NCI-H1092 (cell line): Measurements from ENCODE around the gene CDH4.

Experiments
- DNase-seq: peaks from one replicate; lab custom pipeline; 2025; lab: John Stamatoyannopoulos, UW

The CDH4 gene

DNA sequence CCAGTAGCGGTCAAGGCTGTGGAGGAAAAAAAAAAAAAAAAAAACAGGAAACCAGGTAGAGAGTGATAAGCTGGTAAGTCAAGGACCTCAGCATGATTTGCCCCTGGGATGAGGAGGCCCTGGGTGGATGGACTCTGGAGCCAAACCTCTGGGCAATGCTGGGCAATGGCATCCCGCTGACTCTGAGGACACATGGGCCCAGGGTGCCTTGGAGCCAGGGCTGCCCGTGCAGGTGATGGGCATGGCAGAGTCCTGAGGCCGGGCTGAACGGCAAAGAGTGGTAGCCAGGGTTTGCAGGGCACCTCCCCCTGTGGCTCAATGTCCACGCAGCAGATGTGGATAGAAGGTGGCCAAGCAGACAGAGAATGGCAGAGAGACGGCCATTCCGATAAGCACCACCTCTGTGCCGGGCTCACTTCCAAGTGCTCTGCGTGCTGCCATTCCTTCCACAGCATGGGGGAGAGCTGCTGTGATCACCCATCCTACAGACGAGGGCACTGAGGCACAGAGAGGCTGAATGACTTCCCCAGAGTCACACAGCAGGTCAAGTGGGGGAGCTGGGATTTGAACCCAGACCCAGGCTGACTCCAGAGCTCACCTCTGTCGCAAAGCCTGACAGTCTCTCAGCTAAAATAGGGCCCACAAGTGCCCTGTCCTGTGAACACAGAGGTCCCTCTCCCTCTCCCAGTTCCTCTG lies 353.9 kb downstream of the CDH4 start:
- DNase-seq, result no peak

DNA sequence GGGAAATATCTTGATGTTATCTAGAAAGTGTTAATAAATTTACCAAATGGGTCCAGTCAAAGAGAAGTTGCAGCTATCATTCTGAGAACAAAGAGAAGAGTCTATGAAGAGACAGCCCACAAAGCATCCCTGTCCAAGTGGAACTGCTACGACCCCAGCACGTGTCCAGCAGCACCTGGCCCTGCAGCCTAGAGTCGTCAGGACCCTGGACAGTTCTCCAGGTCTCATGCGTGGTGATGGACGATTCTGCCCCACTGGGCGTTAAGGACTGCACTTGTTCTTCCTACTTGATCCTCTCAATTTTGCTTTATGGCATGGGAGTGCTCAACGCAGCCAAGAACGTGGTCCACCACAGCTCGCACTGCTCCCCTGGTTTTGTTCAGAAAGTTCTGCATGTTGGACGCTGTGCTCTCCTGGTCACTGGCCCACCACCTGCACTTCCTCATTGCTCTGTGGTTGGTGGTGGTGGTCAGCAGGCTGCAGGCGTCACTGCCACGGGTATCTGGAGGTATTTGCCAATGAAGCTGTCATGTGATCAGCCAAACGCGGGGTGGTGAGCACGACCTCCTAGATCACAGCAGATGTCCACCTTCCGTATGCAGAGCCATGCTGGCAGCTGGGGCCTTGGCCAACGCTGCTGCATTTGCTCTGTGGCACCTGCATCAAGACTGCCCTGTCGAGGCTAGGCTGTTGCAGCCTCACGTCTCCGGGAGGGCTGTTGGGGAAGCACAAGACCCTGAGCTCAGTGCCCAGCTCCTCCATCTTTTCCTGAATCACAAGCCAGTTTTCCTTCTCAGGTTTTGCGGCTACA lies 356.4 kb downstream of the CDH4 start:
- DNase-seq, result no peak

DNA sequence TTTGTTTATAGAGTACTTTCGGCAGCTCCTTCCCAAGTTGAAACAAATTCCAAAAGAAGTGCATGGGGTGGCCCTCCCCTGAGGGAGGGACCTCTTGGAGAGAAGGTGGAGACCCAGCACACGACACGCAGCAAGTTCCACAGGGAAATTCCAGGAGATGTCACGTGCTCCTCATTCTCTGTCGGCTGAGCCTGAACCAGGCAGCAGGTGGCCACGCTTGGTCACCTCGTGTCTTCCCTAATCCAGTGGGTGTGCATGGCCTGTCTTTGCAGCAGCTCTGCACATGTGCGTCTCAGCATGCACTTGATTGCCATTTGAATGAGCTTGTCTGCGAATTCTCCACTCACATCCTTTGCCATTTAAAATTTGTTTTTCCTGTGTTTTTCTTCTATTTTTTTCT lies 357.4 kb downstream of the CDH4 start:
- no peak for DNase-seq

DNA sequence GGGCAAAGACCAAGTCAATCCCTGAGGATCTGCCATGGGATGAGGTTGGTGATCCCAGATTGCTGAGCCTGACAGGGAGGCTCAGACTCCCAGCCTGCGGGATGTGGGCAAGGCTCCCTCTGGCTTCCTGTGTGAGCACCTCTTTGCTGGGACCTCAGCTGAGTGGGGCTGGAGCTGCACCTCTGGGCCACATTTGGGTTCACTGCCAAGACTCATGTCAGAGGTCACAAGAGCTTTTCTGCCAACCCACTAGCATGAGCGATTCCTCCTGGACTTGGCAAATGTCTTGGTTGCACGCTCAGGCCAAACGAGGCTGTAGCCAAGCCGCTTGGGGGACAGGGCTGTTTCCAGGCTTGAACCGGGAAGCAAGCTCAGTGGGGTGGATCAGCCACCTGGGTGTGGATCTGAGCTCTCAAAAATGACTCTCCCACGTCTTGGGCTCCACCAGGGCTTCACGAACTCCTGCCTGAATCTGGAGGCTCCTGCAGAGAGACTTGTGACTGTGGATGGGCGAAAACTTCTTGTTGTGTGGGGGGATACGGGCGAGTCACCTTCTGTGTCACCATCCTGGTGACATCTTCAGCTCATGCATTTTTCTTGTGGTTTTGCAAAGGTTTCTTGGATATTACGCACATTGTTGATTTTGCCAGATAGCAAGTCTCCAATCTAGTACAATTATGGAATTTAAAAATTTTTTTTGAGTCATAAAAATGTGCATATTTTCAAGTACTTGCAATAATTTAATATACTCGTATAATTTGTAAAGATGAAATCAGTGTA lies 359.5 kb downstream of the CDH4 start:
- no peak for DNase-seq

DNA sequence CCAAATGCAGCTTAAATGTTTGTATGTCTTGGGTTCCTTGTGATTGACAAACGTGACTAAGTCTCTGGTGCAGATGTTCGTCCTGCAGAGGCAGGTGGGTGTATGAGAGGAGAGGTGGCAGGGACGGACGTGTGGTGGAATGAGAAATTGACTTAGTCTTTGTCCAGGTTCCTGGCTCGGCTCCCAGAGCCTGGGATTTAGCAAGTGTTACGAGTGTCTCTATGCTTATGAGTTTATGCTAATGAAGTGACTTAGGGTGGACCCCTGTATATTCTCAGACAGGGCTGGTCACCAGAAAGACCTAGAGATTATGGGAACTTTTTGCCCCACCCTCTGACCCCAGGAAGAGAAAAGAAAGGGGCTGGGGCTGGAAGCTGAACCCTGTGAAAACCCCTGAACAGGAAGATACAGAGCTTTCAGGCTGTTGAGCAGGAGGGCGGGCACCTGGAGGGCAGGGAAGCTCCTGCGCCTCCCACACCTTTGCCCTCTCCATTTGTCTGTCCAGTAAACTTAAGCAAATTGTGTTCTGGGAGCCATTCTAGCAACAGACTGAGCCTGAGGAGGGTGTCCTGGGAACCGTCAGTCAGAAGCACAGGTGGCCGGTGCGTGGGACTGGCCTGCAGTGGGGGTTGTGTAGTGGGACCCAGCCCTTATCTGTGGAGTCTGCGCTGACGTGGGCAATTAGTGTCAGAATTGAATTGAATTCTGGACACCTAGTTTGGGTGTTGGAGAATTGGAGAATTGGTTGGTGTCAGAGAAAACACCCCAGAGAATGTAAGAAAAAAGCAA lies 362.1 kb downstream of the CDH4 start:
- no peak for DNase-seq

DNA sequence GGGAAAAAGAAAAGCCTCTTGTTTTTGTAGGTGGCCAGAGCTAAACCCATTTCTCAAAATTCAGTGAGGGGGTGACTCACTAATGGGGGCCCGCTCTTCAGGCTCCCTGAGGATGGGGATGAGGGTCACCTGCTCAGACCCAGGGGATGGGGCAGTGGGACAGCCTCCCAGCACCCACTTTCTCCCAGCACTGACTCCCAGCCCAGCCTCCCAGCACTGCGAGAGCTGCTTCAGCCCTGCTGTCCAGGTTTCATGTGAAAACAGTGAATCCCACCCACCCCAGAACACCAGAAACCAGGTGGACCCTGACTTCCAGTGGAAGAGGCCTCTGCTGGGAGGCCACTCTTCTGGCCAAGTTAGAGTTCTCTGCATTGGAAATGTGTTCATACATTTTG lies 362.6 kb downstream of the CDH4 start:
- DNase-seq, result no peak

DNA sequence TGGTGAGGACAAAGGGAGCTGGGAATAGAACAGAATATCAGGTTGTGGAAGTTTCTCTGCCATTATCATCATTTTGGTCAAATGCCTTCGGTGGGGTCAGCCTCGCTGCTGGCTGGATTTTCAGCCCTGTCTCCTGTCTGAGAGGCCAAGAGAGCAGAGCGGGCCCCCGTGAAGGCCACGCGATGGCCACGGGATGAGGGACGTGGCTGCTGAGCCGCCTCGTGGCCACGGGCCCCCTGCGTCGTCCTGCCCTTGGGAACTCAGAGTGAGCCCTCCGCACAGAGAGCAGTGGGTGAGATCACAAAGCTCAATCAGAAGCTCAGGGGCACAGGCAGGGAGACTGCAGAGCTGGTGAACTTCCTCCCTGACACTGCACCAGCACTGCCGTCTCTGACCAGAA lies 363.7 kb downstream of the CDH4 start:
- DNase-seq, result no peak

DNA sequence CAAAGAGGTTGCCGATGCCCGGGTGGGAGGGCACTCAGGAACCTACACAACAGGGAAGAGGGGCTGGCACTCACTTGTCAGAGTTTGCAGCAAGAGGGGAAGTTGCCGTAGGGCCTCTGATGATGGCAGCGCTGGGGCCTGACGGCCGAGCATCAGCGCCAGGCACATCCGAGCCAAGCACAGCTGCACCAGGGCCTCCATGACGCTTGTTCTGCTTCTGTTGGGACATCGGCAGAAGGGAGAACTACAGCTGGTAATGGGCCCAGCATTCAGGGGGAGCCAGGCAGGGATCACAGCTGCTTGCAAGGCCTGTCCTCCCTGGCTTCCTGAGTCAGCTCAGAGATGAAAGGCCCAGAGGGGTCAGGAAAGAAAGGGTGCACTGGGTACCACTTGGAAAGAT lies 367.7 kb downstream of the CDH4 start:
- DNase-seq, result no peak

DNA sequence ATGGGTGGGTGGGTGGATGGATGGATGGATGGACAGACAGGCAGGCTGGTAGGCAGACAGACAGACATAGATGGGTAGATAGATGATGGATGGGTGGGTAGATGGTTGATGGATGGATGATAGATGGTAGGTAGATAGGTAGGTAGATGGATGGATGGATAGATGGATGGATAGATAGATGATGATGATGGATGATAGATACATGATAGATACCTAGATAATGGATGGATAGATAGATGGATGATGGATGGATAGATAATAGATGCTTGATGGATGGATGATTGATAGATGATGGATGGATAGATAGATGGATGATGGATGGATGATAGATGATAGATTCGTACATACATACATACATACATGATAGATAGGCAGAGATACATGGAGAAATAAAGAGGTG lies 368.1 kb downstream of the CDH4 start:
- DNase-seq, result no peak

DNA sequence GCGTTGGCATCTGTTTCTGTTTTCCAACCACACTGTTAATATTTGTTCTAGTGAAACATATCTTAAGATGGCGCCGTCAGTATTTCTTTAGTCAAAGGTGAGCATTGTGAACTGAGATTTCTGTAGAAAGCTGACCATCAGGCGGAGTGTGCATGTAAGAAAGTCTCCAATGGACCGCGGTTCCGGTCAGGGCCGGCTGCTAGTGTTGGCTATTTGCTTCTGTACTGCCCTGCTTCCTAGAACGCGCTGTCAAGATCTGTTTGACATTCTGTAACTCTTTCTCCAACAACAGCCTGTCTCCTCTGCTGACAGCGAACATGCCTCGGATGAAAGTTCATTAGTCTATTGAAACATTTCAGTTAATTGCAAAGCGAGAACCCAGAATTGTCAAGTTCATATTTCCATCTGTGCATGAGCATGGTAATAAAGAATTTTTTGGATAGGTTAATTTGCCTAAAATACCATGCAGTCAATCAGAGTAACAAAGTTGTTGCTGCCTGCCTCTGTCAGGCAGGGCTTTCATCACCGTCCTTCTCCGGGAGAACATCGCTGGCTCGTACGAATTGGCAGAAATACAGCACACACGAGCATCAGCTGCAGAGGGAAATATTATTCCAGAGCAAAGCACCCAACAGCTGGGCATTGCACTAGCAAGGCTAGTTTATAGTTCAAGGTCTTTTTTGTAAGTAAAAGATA lies 369.1 kb downstream of the CDH4 start:
- no peak for DNase-seq

DNA sequence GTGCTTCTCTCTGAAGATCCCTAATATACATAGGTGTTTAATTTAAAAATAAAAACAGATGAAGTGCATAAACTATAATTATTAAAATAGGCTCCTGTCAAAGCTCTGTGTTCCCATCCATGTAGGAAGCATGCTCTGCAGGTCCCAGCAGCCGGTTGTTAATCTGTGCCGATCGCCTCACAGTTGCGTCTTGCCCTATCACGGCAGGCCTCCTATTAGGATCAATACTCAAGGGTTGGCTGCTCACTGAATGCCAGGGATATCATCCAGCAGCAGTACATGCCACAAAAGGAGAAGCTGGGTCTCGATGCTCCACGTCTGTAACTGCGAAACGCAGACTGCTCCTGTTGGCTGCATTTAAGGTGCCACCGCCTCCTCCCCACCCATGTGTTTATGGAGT lies 369.8 kb downstream of the CDH4 start:
- no peak for DNase-seq

DNA sequence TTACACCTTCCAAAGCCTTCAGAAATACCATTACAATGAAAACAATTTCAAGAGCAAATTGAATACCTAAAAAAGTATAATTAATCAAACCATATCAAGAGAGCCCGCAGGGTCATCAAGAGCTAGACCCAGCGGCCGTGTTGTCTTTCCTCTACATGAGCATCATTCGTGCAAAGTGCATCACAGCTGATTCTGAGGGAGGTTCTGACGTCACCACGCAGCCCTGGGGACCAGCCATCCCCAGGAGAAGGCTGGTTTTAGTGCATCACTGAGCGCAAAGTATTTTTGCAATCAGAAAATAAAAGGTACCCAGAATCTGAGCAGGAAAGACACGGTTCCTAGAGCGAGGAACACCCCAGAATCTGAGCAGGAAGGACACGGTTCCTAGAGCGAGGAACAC lies 371.4 kb downstream of the CDH4 start:
- DNase-seq, result no peak

DNA sequence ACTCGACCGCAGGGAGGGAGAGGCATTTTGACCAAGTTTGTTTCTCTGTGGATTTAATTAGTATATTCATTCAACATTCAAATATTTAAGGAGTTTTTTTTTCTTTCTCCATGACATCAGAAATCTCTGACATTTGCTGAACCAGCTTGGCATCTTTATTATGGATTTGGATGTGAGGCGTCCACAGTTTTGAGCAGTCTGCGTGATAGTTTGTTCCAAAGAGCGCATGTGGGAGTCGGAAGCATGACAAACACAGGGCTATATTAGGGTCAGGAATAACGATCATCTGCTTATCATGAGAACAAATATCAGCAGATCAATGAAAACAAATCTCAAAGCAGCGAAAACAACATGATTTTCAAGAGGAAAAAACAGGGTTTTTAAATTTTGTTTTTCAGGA lies 373.2 kb downstream of the CDH4 start:
- no peak for DNase-seq

DNA sequence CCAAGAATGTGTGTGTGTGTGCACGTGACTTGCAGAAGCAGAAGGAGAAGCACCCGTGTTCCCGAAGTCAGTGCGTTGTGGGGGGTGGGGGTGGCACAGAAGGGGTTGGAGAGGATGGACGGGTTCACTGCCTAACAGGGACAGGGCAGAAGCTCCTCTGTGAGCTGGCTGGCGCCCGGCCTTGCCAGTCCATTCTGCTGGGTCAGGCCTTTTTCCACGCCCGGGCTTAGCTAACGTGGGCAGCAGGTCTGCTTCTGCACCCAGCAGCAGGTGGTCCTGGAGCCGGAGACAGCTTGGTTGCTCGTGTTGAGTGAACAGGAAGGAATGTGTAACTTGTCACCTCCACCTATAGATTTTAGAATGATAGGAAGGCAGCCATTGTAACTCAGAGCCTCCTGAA lies 374.4 kb downstream of the CDH4 start:
- DNase-seq, result no peak

DNA sequence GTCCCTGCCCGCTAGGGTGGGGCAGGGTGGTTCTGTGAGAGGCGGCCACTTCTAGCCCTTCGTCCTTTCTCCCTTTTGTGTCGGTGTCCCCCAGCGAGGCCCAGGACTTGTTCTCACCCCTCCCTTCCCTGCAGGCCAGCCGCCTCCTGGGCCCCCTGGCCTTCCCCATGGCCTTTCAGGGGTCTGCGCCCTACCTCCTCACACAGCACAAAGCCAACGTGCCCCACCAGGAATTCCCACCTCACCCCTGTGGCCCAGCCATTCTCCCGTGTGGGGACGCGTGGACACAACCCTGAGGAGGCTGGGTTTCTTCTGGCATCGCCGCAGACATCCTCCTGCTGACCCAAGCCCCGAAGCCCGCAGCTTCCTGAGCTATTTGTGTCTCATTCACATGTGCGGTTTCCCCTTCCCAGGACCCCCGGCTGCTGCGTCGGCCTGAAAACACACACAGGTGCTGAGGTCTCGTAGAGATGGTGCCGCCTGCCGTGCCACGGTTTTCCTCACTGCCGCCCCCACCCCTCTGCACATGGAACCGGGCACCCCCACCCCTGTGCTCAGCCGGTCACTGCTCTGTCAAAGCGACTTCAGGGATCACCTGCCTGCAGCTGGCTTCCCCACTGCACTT lies 375.8 kb downstream of the CDH4 start:
- DNase-seq, result no peak

DNA sequence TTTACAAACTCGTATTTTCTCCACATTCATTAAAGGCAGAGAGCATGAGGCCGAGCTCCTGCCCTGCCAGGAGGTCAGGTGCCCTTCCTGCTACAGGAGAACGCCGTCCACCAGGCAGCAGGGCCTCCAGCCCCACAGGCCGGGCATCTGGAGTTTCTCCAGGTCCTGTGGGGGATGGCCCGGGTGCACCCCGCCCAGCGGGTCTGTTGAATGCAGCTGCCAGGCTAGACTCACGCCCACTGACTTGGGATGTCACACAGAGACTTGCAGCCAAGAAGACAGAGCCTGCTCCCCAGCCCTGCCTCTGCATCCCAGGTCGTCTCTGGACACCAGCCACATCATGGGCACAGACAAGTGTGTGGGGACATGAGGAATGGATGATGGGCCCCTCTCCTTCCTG lies 376.4 kb downstream of the CDH4 start:
- no peak for DNase-seq

DNA sequence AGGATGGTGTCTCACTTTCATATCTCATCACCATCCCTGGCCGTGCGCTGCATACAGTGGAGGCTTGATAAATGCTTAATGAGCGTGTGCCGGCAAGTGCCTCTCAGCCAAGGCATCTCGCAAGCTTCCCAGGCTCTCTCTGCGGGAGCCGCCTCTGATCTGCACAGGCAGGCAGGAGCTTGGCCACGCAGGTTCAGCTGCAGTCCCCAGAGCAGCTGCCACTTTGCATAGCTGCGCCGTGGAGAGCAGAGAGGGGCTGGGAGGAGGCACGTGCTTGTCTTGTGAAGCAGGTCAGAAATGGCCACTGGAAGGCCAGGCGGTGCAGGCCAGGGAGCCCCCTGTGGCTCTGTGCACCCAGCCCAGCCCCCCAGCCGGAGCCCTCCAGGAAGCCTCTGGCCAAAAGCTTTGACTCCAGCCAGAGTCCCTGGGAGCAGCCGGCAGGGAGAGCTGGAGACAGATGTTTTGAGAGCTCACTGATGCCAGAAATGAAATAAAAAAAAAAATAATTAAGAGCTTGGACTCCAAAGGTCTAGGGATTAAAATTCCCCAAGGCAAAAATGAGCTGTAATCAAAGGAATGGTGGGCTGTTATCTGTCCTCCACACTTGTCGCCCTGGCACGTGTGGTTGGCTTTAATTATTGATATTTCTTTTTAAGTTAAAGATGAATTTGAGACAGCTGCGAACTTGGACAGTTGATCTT lies 377.0 kb downstream of the CDH4 start:
- DNase-seq, result no peak

DNA sequence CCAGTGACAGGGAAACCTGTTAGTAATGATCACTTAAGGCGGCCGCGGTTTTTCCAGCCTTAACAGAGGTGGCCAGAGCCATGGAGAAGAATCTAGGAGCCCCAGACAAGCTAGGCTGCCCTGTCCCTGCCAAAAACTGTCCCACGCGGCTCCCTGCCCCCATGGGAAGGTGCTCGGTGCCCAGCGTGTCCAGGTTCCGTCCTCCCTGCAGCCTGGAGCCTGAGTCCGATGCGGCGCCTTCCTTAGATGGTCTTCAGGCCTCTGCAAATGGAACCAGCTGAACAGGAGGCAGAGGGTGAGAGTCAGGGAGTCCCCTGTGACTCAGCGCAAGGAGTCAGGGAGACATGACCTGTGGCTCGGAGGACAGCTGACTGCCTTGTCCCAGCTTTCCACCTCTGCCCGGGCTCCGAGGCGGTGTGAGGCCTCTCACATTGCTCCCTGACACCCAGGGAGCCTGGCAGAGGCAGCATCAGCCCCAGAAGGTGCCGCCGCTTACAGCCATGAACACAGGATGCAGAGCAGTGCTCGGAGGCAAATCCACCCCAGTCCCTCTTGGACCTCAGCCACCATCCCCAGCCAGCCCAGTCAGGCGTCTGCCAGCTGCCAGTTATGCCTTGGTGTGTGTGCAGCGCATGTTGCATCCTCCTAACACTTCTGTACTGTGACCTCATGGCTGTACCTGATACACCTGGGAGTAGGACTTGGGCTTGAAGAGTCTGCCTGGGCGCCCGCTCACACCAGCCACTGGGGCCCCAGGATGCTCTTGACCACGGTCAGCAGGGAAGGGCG lies 377.7 kb downstream of the CDH4 start:
- no peak for DNase-seq

DNA sequence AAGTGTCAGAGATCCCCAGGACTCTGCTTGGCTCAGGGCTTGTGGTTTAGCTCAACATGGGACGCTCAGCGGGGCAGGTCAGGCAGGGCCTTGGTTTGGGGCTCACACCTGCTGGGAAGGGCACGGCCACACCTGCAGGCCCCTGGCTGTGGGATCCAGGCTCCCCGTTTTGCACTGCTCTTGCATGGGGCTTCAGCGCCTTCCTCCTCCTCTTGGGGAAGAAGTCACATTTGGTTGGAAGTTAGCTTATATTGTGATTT lies 378.3 kb downstream of the CDH4 start:
- DNase-seq, result no peak

DNA sequence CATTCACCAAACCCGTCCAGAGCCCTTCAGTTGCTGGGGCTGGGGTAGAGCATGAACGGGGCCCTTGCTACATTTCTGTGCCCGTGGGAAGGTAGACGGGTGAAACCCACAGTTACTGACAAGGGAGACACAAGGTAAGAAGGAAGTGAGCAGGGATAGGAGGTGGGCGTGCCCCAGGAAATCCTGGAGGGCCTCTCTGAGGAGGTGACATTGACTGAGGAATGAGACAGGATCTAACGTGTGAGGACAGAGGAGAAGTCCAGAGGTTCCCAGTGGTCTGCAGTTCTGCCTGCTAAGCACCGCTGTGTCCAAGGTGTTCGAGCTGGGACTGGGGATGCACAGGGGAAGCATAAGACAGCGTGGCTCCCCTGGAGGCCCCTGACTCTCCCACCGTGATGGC lies 378.8 kb downstream of the CDH4 start:
- DNase-seq, result no peak
